NB4 (cell line): ENCODE measurements around the gene PPT2.

Source experiments
- CTCF ChIP-seq: IDR thresholded peaks from one replicate; pipeline ENCODE4 v1.5.1; 2012; ENCODE audit warnings: low read depth, low read length
- MAX ChIP-seq: IDR thresholded peaks from 2 replicates; pipeline ENCODE4 v1.6.1; 2011; ENCODE audit warnings: low read depth, low read length
- MYC ChIP-seq: IDR thresholded peaks from 2 replicates; pipeline ENCODE4 v1.6.1; 2011; ENCODE audit warnings: low read depth, low read length
- POLR2A ChIP-seq: IDR thresholded peaks from 2 replicates; pipeline ENCODE4 v1.6.1; 2011; ENCODE audit warnings: mild to moderate bottlenecking; ENCODE audit not compliant: insufficient read length; ENCODE audit errors: extremely low read depth

- TF ChIP-seq CTCF (no peak), MAX (no peak), POLR2A (no peak), MYC (no peak)
Measured at GRCh38 chr6:32198866-32199265, 44.9 kb downstream of the PPT2 start.
